Activated T-helper 17 cell treated with anti-CD3 and anti-CD28 coated beads, Interleukin-2, amount 50 U/mL, for 72 hours (primary cell): Measurements from ENCODE around the gene NOS1. TPM values are rescaled to one million over a fixed set of nuclear protein-coding genes. Genes with fewer than 3 reads are reported as not detected.
"Not testable (repeated sequence)": the region's sequence is repeated elsewhere in the genome, so short reads cannot be mapped to it uniquely, and the experiment has no call there.

Experiments used
- ATAC-seq: fragments of 150-1000 bp; cut with Tn5 transposase; replicated peaks from 2 replicates; pipeline ENCODE4 v1.10.0; 2021; ENCODE audit warnings: mild to moderate bottlenecking, moderate library complexity
- H3K27ac Mint-ChIP-seq: one replicate; pipeline ENCODE4 v1.8.0; 2022; ENCODE audit warnings: mixed read lengths
- H3K27me3 Mint-ChIP-seq: one replicate; pipeline ENCODE4 v1.8.0; 2022; ENCODE audit warnings: mixed read lengths
- H3K36me3 Mint-ChIP-seq: one replicate; pipeline ENCODE4 v1.8.0; 2022; ENCODE audit warnings: low read depth, mild to moderate bottlenecking, mixed read lengths
- H3K4me1 Mint-ChIP-seq: one replicate; pipeline ENCODE4 v1.8.0; 2022; ENCODE audit warnings: mixed read lengths
- H3K4me3 Mint-ChIP-seq: one replicate; pipeline ENCODE4 v1.8.0; 2022; ENCODE audit warnings: mild to moderate bottlenecking, mixed read lengths
- H3K9me3 Mint-ChIP-seq: one replicate; pipeline ENCODE4 v1.8.0; 2022; ENCODE audit warnings: mixed read lengths
- total RNA-seq, 2 donors: library from RNA; stranded (reverse); gene quantifications; one replicate each; pipeline ENCODE4 v1.2.3, GENCODE V29; 2022

NOS1 gene
- total RNA-seq, 2 donors from 2014 or later, result 0.03 TPM; not detected in 1

DNA sequence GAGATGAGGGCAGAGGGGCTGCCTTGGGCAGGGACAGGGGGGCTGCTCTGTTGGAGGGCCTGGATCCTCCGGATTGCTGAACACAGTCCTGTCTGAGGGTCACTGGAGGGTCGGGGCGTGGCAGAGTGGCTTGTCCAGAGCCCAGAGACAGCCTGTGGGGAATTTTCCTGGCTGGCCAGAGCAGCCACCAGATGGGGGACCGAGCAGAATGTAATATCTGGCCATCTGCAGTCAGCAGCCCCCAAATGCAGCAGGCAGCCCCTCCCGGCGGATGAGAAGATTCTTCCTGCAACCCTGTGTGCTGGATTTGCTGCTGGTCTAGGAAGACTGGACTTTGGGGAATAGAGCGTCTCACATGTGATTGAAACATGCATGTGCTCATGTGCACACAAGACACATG lies 23.3 kb upstream of the NOS1 start:
- Mint-ChIP-seq H3K4me3 (no peak overlapping the region), H3K36me3 (no peaks in the 10 kb centered on the region), H3K27ac (no peak overlapping the region), H3K27me3 (peaks cover 3% of the 10 kb centered on the region), H3K9me3 (no peaks in the 10 kb centered on the region), H3K4me1 (no peaks in the 10 kb centered on the region)
- no peak for ATAC-seq

DNA sequence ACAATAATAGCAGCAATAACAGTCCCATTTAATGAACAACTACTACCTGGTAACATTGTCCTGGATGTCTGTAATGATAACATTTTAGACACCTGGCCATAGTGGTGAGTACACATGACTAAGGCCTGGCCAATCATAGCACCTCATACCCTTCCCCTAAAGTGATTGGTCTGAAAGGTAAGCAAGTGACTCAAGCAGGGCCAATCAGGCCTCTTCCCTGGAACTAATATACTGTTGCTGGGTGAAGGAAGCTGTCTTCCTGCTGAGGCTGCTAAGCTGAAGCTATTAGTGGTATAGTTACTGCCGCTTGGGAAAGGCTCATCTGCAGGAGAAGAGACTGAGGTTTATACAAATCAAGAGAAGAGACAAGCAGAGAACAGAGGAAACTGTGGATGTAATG lies 18.7 kb upstream of the NOS1 start:
- no peak for ATAC-seq
- H3K4me1 Mint-ChIP-seq, result no peaks in the 10 kb centered on the region

DNA sequence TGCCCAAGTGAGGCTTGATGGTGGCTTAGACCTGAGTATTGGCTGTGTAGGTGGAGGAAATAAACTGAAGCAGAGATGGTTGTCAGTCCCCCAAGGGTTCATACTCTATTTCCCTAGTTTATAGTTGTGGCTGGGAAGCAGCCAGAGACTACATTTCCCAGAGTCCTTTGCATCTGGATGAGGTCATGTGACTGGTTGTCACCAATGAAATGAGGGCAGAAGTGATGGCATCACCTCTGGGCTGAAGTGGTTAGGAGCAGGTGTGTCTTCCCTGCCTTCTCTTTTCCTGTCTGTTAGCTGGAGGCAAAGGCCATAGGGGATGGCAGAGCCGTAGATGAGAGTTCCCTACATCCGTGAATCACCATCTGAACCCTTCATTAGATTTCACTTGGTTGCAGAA lies 16.3 kb upstream of the NOS1 start:
- Mint-ChIP-seq H3K27me3 (peaks cover 3% of the 10 kb centered on the region), H3K4me3 (no peak overlapping the region), H3K27ac (no peak overlapping the region), H3K4me1 (no peaks in the 10 kb centered on the region), H3K36me3 (no peaks in the 10 kb centered on the region), H3K9me3 (peaks cover 18% of the 10 kb centered on the region)
- no peak for ATAC-seq

More for the DNA sequence above, 18.7 kb upstream of the NOS1 start:
- Mint-ChIP-seq H3K27ac (no peak overlapping the region), H3K9me3 (peaks cover 14% of the 10 kb centered on the region), H3K4me3 (no peak overlapping the region), H3K36me3 (no peaks in the 10 kb centered on the region), H3K27me3 (no peaks in the 10 kb centered on the region)

DNA sequence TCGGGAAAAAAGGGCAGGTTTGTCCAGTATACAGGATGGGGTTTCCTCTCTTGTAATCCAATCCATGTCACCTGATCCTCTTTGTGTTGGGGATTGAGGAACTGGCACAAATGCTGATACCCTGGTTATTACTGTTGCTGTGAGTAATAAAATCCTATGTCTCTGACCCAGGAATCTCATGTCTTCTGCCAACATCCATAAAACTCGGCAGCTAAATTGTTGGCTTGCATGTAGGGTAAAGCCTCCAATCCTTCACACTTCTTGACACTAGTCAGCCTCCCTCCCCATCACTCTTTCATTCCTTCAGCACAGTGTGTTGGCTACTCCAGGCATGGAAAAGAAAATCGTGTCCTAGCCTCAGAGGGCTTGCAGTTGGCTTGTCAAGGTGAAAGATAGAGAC lies 9.2 kb upstream of the NOS1 start:
- peaks cover 14% of the 10 kb centered on the region for H3K9me3 Mint-ChIP-seq
- peaks cover 20% of the 10 kb centered on the region for H3K27me3 Mint-ChIP-seq
- H3K4me1 Mint-ChIP-seq, result no peaks in the 10 kb centered on the region
- H3K36me3 Mint-ChIP-seq, result no peaks in the 10 kb centered on the region
- H3K4me3 Mint-ChIP-seq, result no peak overlapping the region
- no peak overlapping the region for H3K27ac Mint-ChIP-seq
- no peak for ATAC-seq

DNA sequence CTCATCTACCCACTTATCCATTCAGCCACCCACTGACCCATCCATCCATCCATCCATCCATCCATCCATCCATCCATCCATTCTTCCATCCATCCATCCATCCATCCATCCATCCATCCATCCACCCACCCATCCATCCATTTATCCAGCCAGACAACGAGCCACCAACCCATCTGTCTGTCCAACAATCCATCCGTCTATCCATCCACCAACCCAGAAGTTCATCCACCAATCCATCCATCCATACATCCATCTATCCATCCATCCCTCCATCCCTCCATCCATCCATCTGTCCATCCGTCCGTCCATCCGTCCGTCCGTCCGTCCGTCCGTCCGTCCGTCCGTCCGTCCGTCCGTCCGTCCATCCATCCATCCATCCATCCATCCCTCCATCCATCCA lies 8.6 kb upstream of the NOS1 start:
- not testable (repeated sequence) for H3K27ac Mint-ChIP-seq, H3K4me1 Mint-ChIP-seq, ATAC-seq, H3K36me3 Mint-ChIP-seq, H3K4me3 Mint-ChIP-seq
- Mint-ChIP-seq H3K9me3 (peaks cover 14% of the 10 kb centered on the region), H3K27me3 (peaks cover 21% of the 10 kb centered on the region)

DNA sequence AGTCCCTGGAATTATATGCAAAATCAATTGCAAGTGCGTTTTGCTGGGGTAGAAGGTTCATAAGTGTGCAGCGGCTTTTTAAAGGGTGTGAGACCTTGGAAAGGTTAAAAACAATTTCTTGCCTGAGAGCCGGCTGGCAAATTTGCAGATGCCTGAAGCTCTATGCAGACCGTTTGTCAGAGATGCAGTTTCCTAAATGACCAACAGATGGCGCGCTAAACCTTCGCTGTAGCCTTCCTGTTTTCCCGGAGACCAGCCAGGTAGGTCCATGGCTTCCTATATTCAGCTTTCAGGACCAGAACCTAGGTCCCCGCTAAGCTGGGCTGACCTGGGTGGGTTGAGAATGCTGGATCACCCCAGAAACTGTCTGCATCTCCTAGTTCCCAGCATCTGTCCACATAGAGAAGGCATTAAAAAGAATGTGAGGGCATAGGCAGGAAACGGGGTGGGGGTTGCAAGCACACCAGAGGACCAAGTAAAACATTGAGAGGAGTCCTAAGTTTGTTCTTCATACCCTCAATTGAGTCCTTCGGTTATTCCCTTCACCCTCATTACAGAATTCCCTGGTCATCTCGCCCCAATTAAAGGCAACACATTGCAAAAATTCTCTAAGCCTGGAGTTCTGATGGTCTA lies 5.7 kb upstream of the NOS1 start:
- Mint-ChIP-seq H3K9me3 (peaks cover 7% of the 10 kb centered on the region), H3K36me3 (no peaks in the 10 kb centered on the region), H3K27ac (no peak overlapping the region), H3K27me3 (peaks cover 37% of the 10 kb centered on the region), H3K4me1 (no peaks in the 10 kb centered on the region), H3K4me3 (no peak overlapping the region)
- no peak for ATAC-seq

DNA sequence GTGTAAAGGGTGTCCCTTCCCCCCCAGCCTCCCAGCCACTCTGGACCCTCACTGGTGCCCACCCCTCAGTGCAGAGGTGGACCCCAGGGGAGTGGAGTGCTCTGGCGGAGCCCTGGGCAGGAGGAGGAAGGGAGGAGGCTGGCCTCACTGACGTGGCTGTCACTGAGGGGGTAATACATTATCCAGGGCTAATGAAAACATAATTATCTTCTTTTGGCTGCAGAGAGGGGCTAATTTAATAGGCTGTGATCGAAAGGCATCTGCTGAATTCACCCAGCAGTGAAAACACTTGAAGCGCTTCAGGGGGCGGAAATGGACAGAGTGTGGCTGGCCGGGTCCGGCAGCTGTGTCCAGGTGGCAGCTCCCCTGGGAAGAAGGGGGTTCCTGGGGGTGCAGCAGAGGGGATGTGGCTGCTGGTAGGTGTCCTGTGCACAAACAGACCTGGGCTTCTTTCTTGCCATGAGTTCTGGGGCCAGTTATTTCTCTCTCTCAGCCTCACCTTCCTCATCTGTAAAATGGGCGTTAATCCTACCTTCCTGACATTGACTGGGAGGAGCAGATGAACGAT lies 3.7 kb upstream of the NOS1 start:
- Mint-ChIP-seq H3K9me3 (peaks cover 3% of the 10 kb centered on the region), H3K27ac (no peak overlapping the region), H3K4me1 (no peaks in the 10 kb centered on the region), H3K4me3 (no peak overlapping the region), H3K36me3 (no peaks in the 10 kb centered on the region), H3K27me3 (peaks cover 40% of the 10 kb centered on the region)
- no peak for ATAC-seq

DNA sequence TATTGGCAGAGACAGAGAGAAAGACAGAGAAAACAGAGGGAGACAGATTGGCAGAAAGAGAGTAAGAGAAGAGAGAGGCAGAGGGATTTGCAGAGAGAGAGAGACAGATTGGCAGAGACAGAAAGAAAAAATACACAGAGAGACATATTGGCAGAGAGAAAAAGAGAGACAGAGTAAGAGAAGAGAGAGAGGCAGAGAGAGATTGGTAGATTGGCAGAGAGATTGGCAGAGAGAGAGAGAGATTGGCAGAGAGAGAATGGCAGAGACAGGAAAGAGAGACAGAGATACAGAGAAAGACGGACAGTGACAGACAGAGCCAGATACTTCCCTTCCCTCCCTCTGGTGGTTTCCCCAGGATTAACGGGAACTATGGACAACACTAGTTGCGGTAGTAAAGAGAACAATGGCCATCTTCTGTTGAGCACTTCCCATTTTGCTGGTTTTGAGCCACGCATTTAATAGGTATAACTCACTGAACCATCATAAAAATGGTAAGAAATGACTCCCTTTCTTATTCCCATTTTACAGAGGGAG lies 2.6 kb upstream of the NOS1 start:
- Mint-ChIP-seq H3K4me3 (no peak overlapping the region), H3K27me3 (peaks cover 38% of the 10 kb centered on the region), H3K36me3 (no peaks in the 10 kb centered on the region), H3K9me3 (no peaks in the 10 kb centered on the region), H3K27ac (no peak overlapping the region), H3K4me1 (no peaks in the 10 kb centered on the region)
- ATAC-seq, result no peak

DNA sequence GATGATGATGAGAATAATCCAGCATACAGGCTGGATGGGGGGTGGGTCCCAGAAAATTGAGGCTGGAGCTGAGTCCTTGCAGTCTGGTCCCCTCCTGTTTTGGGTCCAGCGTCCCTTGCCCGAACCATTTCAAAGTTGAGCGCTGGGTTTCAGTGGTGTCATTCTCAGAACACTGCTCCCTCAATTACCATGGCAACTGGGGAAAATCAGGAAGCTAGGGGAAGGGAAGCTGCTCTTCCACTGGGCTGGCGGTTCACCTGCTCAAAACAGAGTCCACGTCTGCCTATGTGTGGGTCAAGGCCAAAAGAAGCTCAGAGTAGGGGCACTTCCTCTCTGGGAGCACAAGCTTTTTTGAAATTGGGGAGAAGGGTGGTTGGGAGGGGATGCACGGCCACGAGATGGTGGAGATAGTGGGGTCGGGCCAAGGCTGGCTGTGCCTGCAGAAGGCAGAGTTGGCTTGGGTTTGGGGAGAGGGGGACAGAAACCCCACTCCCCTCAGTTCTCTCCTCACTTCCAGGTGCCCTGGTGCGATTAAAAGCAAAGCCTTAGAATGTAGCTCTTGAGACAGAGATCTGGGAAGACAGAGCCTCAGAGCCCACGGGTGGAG lies 1.7 kb upstream of the NOS1 start:
- Mint-ChIP-seq H3K4me1 (no peaks in the 10 kb centered on the region), H3K27ac (no peak overlapping the region), H3K4me3 (no peak overlapping the region), H3K27me3 (peaks cover 44% of the 10 kb centered on the region), H3K36me3 (no peaks in the 10 kb centered on the region), H3K9me3 (no peaks in the 10 kb centered on the region)
- ATAC-seq, result no peak

DNA sequence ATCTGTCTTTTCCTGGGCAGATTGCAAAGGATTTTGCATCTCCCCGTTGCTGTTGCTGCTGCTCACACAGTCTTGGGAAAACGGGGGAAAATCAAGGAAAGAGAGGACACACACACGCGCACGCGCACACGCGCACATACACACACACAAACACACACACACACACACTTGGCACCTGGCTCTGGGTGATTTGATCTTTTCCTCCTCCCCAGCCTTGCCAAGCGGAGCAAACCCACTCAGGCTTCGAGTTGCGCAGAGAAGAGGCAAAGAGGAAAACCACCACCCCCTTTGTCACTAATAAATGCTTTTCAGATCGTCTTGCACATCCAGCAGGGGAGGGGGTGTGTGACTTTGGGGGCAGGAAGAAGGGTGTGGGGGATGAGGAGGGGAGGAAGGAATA lies 965 bp upstream of the NOS1 start:
- ATAC-seq, result no peak
- Mint-ChIP-seq H3K36me3 (no peaks in the 10 kb centered on the region), H3K27ac (no peak overlapping the region), H3K9me3 (no peaks in the 10 kb centered on the region), H3K4me3 (no peak overlapping the region), H3K4me1 (no peaks in the 10 kb centered on the region), H3K27me3 (peaks cover 47% of the 10 kb centered on the region)

DNA sequence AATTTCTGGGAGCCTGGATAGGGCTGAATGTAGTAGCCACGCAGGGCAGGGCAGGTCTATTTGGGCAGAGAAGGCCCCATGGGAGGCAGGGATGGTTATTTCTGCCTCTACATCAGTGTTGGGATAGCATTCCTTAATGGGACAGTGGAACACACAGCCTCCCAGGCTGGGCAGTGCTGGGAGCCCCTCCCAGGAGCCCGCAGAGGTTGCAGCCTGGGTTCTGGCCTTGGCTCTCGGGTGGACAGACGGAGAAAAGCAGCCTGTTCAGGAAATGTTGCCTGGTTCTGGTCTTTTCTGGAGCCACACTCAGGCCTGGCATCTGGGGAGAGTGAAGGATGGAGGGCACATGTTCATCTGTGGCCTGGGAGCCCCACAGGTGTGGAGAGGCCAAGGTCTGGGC lies 479 bp upstream of the NOS1 start:
- H3K4me3 Mint-ChIP-seq, result no peak overlapping the region
- H3K9me3 Mint-ChIP-seq, result no peaks in the 10 kb centered on the region
- ATAC-seq, result no peak
- no peaks in the 10 kb centered on the region for H3K36me3 Mint-ChIP-seq
- H3K27me3 Mint-ChIP-seq, result peaks cover 47% of the 10 kb centered on the region
- H3K27ac Mint-ChIP-seq, result no peak overlapping the region
- no peaks in the 10 kb centered on the region for H3K4me1 Mint-ChIP-seq

DNA sequence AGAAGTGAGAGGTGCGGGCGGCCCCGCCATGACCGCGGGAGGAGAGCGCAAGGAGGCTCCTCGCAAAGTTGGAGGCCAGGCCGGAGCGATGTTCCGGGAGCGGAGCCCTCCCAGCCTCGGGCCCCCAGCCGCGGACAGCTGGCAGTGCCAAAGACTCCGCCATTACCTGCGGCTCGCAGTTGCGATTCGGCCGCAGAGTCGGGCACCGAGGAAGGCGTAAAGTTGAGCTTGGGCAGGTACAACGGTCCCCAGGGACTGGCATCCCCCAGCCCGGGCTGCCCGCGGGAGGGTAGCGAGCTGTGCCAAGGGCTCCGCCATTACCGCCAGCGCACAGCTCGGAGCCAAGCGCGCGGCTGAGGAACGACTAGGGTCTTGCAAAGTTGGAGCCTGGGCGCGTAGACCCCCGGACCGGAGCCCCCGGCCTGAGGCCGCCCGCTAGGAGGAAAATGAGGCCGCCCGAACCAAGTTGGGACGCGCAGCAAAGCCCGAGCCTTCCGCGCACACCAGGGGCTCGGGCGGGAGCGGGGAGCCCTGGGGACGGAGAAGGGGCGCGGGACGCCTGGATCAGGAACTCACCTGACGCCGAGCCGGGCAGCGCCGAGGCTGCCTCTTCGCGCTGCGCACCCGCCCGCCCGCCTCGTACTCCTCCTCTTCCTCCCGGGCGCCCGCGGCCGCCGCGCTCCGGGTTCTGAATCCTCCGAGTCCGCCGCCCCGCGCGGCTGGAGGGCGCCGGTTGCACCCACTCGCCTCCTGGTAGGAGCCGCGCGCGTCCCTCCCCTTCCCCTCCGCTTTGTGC lies 677 bp downstream of the NOS1 start:
- Mint-ChIP-seq H3K4me1 (no peaks in the 10 kb centered on the region), H3K36me3 (no peaks in the 10 kb centered on the region), H3K27me3 (peaks cover 36% of the 10 kb centered on the region), H3K27ac (no peak overlapping the region), H3K4me3 (no peak overlapping the region), H3K9me3 (no peaks in the 10 kb centered on the region)
- ATAC-seq, result no peak

DNA sequence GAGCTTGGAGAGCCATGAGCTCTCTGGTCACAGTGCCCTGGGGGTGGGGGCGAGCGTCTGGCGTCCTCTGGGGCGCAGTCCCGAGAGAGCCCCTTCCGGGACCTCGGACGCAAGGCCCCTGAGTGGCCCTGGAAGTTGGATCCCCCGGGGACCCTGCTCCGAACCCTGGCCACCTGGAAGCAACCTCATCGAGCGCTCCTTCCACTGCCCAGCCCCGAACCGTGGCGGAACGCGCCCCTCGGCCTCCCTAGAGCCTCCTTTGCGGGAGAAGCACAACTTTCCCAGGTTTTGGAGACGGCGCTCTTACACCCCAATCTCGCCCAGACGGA lies 1.2 kb downstream of the NOS1 start:
- no peak for ATAC-seq
- Mint-ChIP-seq H3K9me3 (no peaks in the 10 kb centered on the region), H3K27me3 (peaks cover 33% of the 10 kb centered on the region), H3K4me1 (no peaks in the 10 kb centered on the region), H3K4me3 (no peak overlapping the region), H3K27ac (no peak overlapping the region), H3K36me3 (no peaks in the 10 kb centered on the region)

DNA sequence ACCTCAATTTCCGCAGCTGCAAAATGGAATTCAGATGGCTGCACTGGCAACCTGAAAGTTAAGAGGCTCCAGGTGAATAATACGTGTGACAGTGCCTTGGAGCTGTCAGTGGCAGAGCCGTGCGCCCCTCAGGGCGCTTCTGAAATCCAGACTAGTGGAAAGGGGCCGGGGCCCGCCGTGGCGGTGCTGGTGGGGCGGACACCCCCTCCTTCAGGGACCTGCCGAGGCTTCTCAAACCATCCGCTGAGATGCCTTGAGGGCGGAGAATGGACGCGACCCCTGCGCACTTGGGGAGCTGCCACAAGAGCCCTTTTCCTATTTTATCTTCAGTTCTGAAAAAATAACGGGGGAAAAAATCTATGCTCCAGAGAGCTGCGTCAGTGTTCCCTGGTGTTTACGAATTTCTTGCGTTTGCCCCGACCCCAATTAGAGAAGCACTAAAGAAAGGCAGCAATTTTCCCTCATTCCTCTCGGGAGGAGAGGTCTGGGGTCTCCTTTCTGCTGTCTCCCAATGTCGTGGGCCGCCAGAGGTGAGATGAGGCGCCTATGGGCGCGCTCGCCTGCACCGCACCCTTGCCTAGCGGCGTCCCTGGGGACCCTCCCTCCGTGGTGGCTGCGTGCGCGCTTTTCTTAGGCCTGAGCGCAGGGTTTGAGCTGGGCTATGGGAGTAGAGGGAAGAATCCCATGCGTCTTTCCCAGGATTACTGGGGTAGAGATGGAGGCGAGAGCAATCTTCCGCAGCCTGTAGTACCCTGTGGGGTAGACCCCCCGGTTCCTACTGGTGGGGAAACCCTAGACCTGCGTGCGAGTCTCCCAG lies 2.2 kb downstream of the NOS1 start:
- Mint-ChIP-seq H3K4me3 (no peak overlapping the region), H3K9me3 (no peaks in the 10 kb centered on the region), H3K27me3 (peaks cover 33% of the 10 kb centered on the region), H3K27ac (no peak overlapping the region), H3K4me1 (no peaks in the 10 kb centered on the region), H3K36me3 (no peaks in the 10 kb centered on the region)
- ATAC-seq, result no peak
